IPS DF 4.7 (cell line): ENCODE data around the gene MPV17L2.

Experiments
- DNase-seq: peaks from one replicate; pipeline ENCODE4 v3.0.0-alpha.2; 2013; ENCODE audit warnings: low spot score; ENCODE audit errors: extremely low read depth

The MPV17L2 gene

DNA sequence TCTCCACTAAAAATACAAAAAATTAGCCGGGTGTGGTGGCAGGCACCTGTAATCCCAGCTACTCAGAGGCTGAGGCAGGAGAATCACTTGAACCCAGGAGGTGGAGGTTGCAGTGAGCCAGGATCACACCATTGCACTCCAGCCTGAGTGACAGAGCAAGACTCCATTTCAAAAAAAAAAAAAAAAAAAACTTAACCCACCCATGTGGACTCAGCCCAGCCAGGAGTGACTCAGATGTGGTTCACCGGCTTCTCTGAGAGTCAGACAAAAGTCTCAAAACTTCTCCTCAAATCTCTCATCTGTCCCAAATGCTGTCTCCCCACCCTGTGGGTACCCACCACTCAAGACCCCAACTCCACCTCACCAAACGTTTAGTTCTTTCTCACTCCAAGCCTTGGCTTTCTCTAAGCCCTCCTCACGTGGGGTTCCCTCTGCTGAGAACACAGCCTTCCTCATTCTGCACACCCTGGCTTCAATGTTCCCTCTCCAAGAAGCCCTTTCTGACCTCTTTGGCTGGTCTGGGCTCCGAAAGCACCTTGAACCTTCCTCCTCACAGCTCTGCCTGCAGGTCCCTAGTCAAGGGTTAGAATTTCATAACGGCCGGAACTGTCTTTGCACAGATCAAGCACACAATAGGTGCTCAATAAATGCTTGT, 21.9 kb downstream of the MPV17L2 start:
- DNase-seq: no peak

DNA sequence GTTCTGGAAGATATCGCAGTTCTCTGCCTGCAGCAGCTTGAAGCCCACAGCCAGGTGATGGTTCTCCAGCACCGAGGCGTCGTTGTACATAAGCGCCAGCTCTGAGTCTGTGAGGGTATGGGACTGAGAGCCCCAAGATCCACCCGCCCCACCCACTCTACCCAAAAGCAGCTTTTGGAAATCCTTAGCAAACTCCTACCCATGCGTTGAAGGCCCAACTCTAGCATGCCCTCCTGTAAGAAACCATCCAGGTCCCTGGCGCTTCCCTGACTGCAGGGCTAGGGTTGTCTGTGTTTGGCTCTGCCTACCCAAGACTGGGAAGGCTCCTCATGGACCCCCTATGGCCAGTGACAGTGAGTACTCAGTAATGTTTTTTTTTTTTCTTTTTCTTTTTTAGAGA, 23.8 kb downstream of the MPV17L2 start:
- no peak for DNase-seq

DNA sequence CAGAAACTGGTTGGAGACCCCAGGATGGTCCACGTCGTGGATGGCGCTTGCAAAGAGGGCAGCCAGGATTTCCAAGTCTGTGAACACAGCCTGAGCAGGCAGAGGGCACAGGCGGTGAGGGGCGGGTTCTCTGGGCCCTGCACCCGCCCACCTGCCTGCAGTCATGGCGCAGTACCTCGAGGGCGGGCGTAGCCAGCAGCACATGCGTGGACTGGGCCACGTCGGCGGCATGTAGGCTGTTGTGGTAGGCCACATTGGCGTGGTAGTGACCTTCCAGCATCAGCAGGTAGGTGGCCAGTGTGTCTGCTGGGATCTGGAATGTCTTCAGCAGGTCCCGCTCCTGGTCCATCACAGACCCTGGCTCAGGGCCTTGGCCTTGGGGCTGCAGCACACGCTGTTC, 25.1 kb downstream of the MPV17L2 start:
- DNase-seq: no peak

DNA sequence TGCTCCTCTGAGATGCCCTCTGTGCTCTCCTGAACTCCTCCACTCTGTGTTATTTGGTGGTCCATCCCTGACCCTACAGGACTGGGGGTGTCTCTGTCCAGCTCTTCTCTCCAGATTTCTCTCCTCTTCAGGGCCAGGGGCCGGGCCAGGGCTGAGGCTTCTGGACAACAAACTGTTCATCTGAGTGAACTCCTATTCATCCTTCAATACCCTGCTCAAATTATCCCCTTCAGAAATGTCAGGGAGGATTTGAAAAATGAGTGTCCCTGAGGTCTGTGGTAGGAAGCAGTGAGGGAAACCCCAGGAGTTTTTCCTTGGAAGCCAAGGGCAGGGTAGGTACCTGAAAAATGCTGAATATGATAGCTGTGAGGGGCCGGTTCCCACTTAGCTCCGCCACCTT, 25.6 kb downstream of the MPV17L2 start:
- no peak for DNase-seq

DNA sequence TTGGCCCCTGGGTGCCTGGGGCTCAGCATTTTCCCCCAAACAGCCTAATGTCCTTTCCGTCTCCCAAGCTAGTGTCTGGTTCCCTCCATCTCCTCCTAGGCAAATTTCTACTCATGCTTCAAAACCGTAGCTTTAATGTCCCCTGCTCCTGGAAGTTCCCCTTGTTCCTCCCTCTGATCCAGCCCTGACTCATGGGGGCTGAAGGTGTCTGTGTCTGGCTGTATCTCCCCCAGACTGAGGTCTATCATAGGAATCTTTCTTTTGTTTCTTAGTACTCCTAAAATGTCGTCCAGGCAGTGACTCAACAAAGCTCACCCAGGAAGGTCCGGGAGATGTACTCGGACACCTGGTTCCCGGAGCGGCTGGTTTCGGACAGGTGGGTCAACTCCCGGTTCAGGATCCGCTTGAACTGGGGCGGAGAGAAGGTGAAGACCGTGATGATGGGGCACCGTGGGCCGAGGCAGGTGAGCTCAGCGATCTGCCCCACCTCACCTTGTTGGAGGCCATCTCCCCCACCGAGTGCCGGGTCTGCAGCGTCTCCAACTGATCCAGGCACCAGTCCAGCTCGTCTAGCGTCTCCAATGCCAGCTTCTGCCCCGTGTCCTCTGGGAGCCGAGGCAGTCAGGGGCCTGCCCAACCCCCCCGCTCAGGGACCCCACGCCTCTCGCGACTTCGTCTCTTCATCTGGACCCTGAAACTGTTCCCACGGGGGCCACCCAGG, 27.1 kb downstream of the MPV17L2 start:
- no peak for DNase-seq

DNA sequence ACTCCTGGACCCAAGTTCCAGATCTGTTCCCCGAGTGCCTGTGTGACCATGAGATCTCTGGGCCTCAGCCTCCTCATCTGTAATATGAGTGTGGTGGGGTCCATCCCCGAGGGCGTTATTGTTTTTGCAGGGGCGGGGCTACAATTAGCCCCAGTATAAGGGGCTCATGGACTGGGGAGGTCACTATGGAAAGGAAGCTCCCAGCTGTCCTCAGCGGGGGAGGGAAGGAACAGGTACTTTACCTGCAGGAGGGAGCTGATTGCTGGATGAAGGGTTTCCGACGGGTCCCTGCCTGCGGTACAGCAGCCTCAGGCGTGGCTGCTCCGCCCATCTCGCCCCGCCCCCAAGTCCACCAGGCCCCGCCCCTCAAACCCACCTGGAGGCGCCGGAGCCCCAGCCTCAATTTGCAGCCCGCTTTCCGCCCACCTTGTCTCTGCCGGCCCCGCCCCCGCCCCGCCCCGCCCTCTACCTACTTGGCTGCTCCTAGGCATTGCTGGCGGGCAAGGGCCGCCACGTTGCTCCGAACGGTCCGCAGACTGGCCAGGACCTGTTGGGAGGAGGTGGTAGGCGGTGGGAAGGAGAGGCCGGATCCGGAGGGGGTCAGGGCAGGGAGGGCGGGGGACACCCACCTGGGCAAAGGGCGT, 27.7 kb downstream of the MPV17L2 start:
- DNase-seq: no peak

DNA sequence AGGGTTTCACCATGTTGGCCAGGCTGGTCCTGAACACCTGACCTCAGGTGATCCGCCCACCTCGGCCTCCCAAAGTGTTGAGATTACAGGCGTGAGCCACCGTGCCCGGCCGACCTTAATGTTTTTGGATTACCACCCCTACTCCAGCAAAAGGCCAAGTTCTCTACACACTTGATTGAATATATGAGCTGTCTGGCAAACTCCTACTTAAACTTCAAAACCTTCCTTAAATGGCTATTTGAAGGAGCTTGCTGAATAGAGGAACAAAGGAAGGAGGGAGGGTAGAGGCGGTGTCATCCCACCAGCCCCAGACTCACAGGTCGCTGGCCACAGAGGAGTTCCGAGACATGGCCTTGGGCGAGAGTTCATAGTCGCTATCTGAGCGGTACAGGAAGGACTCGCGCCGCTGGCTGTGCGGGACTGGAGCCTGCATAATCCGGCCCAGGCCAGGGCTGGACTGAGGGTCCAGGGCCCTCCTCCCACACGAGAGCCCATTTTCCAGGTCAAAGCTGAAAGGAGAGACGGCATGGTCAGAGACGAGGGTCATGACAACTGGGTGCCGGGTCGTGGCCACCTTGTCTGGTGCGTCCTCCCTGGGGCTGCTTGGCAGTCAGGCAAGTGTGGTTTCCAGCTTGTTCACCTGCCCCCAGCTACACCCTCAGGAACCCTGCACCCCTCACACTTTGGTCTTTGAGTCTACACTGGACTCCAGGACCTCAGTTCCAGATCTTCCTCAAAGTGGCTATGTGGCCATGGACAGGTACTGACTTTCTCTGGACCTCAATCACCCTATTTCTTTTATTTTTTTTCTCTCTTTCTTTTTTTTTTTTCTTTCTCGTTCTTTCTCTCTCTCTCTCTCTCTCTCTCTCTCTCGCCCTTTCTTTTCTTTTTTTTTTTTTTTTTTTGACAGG, 29.1 kb downstream of the MPV17L2 start:
- DNase-seq: no peak

DNA sequence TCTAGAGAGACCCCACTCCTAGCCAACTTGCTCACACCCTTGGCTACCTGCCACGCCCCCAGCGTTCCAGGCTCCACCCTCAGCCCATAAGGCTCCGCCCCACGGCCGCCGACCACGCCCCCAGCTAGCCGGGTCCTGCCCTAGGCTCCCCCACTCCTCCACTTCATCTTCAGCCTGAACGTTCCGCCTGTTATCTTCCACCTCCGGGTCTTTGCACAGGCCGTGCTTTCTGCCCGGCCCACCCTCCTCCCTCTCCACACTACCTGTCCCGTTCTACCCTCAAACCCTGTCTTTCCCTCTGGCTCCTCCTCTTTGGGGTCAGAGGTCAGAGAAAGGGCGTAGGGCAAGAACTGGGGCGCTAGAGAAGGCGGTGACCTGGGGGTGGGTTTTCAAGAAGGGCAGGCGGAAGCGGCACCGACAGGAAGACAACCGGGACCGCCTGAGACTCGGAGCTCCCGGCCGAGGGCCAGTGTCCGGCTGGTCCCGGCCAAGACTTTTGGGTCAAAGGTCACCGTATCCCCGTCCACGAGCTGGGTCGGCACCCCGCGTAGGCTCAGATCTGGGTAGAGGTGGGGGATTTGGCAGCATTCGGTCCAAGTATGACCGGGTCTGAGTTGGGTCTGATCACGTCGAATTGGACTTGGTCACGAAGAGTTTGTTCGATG, 31.0 kb downstream of the MPV17L2 start:
- DNase-seq: no peak

DNA sequence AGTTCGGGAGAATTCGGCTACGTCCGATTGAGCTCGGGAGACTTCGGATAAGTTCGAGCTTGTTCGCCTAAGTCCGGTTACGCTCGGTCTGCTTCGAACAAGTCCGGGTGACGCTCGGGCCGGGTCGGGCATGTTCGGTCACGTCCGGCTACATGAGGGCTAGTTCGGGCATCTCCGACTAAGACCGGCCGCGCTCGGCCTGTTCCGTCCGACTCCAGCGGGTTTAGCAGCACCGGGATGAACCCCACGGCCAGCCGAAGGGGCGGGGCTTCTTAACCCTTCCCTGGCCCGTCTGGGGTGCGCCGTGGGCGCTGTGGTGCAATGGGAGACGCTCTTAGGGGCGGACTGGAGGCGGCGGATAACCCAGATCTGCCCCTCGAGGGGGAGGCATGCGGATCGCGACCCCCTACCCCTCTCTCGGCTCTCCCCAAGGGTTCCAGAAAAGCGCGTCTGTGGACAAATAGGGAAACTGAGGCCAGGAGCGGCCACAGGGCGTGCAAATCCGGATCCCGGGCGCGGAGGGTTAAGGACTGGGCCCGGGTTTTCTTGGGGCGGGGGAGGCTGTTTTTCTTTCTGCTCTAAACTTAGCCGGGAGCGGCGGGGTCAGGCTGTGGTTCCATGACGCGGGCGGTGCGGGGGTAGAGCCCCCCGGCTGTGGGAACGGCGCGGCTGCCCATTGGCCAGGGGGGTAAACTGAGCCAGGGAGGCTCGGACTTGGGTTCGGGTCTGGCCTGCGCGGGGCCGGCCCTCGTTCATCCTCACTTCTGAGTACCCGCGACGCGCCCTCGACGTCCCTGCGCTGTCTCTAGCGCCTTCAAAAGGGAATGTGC, 31.7 kb downstream of the MPV17L2 start:
- DNase-seq: peak; percentile 97

DNA sequence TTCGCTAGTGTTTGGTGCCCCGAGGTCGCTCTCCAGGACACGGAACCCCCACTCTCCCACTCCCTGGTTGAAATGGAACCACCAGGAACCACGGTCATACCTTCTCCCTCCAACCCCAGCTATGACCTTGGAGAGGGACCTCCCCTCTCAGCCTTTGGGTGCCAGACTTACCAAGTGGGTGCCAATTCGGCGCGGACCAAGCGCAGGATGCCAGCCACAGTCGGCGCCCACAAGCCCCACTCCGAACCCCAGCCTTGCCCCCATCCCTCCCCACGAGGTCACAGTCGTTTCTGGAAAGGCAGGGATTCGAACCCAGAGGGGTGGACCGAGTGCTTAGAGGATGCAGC, 32.3 kb downstream of the MPV17L2 start:
- no peak for DNase-seq

DNA sequence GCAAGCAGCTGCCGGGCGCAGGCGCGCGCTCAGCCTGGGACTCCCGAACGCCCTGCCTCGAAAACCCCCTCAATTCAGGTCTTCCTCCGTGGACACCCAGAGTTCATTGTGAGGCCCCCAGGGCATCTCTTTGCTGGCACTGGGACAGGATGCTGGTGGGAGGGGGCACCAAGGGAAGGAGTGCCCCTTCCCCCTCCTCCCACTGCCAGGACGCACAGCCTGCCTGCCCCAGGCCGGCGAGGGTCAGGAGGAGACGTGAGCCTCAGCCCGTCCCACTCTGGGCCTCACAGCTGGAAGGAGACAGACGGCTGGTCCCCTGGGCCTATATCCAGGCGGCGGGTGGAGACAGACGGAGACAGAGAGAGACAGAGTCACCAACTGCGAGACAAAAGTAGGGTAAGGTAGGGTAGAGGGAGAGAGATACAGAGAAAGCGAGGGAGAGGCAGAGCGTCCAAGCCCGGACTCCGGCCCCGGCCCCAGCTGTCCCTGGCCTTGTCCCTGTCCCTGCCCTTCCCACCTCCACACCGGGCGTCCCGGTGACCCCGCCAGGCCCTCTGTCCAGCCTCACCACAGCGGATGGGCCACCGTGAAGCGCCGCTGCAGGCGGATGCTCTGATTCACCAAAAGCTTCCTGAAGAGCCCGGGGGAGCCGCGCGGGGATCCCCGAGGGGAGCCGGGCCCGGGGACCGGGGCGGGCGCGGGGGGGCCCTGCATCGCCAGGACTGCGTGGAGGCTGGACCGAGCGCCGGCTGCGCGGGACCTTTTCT, 32.9 kb downstream of the MPV17L2 start, which contains the start of gene PDE4C:
TSS of gene PDE4C (minus strand) at position 737 of the 767 bp plus-strand sequence. CDS start at position 714, 23 bp downstream.
- no peak for DNase-seq

DNA sequence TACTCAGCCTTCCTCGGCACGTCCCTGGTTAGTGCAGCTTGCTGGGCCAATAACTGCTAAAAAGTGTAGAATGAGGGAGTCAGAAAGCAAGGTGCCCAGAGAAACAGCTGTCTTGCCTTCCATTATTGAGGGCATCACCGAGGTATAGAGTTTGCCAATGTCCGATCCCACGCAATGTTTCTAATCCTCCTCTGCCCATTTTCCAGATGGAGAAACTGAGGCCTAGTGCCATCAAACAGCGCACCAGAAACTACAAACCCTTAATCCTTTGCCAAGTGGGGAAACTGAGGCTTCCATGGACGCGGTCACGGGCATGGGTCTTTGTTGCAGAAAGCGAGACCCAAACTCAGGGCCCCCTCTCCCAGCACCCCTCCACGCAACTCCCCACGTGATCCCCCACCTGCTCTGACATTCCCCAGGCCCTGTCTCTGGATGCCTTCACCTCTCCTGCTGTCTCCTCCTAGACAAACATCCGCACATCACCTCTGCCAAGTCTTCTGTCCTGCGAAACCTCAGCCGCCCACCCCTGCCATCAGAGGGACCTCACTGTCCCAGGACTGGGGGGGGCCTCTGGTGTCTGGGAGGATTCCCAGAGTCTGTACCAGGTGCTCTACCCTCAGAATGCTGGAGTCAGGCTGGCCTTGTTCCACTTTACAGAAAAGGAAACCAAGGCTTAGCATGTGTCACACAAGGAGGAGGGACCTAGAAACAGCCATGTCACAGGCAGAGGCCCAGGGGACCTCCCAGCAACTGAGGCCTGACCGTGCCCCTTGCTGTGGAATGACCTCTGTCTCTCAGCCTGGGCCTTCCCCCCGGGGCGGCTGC, 34.1 kb downstream of the MPV17L2 start:
- DNase-seq: no peak

DNA sequence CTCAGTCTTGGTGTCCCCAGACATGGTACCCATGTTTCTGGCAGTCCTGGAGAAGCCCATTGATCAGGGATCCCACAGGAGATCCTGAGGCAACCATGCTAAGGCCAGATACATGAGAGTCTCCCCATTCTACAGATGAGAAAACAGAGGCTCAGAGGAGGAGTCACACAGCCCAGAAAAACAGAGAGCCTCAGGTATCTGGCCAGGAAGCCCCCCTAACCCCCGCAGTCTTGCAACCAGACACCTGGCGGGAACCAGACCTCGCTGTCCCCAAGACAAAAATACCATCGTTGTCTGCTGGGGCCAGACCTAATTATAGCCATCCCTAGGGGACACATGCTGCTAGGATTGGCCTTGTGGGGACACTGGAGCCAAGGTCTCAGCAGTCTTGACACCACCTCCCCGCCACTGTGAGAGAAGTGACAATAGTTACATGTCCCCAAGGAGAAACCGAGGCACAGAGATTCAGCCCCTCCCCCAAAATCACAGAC, 34.8 kb downstream of the MPV17L2 start:
- no peak for DNase-seq

DNA sequence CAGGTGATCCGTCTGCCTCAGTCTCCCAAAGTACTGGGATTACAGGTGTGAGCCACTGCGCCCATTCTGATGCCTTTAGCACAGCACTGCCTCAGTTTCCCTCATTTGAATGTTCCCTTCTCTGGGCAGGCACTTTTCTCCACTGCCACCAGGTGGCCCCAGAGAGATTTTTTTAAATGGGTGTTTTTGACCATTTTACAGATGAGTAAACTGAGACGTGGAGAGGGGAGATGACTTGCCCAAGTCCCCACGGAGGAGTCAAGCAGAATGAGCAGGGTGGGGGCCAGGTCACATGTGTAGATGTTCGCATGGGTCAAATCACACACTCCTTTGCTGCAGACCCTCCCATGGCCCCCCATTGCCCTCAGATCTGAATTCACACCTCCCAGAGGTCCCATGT, 36.5 kb downstream of the MPV17L2 start:
- DNase-seq: no peak

DNA sequence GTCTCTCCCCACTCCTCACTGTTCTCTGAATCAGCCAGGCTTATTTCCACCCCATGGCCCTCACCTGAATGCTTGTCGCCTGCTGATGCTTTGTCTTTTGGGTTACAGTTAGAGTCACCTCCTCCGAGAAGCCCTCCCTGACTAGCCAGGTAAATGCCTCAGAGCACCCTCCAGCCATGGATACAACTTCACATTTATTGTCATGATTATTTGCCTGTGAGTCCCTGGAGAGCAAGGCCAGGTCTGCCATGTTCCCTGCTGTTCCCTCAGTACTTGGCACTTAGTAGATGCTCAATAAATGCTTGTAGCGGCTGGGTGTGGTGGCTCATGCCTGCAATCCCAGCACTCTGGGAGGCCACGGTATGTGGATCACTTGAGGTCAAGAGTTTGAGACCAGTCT, 36.9 kb downstream of the MPV17L2 start:
- DNase-seq: no peak

DNA sequence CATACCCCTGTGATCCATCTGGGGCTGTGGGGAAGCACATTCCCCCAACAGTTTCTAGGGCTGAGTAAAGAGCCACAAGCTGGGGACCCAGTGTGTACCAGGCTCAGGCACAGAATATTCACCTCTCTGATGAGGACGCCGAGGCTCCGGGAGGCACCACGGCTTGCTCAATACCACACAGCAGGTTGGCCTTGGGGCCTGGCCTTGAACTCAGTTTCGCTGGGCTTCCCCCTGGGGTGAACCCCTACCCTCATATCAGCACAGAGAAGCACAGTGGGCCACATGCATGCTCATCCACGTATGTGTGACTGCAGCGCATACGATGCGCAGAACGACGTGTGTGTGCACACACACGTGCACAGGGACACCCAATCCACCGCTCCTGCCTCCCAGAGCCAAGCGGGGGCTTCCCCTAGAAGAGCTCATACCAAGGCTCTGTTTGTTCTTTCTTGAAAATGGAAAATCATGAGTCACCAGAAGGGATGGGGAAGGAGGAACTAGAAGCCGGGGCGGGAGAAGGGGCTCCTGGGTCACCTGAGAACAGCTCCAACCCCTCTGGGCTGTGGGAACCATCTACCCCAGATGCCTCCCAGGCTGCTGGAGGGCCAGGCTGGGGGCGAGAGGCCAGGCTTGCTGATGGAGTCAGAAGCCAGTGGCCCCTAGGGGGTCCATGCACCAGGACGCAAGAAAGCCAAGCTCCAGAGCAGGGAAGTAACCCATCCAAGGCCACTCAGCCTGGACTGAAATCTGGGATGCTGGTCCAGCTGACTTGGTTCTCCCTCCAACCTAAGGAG, 38.1 kb downstream of the MPV17L2 start:
- no peak for DNase-seq

DNA sequence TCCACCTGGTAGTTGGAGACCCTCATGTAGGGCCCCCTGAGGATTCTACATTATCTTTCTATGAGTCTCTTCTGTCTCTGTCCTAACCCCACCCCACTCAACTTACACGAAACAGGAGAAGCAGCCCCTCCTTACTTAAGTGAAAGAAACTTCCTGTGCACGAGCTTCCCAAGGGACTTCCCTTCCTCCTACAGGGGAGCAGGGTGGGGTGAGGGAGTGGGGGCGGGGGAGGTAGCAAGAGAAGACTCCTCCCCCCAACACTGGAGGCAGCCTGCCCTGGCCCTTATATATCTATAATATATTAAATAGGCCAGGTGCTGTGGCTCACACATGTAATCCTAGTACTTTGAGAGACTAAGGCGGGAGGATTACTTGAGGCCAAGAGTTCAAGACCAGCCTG, 38.8 kb downstream of the MPV17L2 start:
- DNase-seq: no peak
